ENCODE measurements around the gene PDPR.
"Not testable (repeated sequence)": the region's sequence is repeated elsewhere in the genome, so short reads cannot be mapped to it uniquely, and the experiment has no call there.

GRCh38 chr16:70123822-70124221 is 9.7 kb downstream of the PDPR start:
- not testable (repeated sequence) for TF ChIP-seq POLR2A (IDR thresholded peaks at IDR 0.05; ENCODE audit: low read length); GATA1 (IDR thresholded peaks at IDR 0.05; ENCODE audit: low read depth, low read length)

Data from erythroblast (primary cell).